Ectodermal cell (in vitro differentiated cells): ENCODE measurements around the gene CASP4.
"Not testable (repeated sequence)": the region's sequence is repeated elsewhere in the genome, so short reads cannot be mapped to it uniquely, and the experiment has no call there.

ENCODE experiments used
- H3K27ac ChIP-seq: 2 replicates; pipeline ENCODE4 v1.7.0; 2013; ENCODE audit warnings: mild to moderate bottlenecking, low read depth, low read length; ENCODE audit not compliant: insufficient read depth, poor library complexity, severe bottlenecking
- H3K27me3 ChIP-seq: 2 replicates; pipeline ENCODE4 v1.7.0; 2013; ENCODE audit warnings: mild to moderate bottlenecking, low read length; ENCODE audit not compliant: insufficient read depth, control insufficient read depth, poor library complexity, severe bottlenecking
- H3K36me3 ChIP-seq: one replicate; pipeline ENCODE4 v1.7.0; 2013; ENCODE audit warnings: low read length; ENCODE audit not compliant: control insufficient read depth, insufficient read depth
- H3K4me1 ChIP-seq: one replicate; pipeline ENCODE4 v1.7.0; 2013; ENCODE audit warnings: low read length; ENCODE audit not compliant: control insufficient read depth, insufficient read depth
- H3K4me3 ChIP-seq: 2 replicates; pipeline ENCODE4 v1.7.0; 2013; ENCODE audit warnings: low read depth, low read length, control low read depth; ENCODE audit not compliant: insufficient read depth
- H3K9me3 ChIP-seq: 2 replicates; pipeline ENCODE4 v1.7.0; 2013; ENCODE audit warnings: mild to moderate bottlenecking, low read length, moderate library complexity; ENCODE audit not compliant: control insufficient read depth
- WGBS, 2 experiments: methylation state at CpG; one replicate each; pipeline ENCODE4 v1.1.7; 2013; ENCODE audit warnings: missing lambda C conversion rate in 2 of 2; 5-methylcytosine and 5-hydroxymethylcytosine counted together

The CASP4 gene

GRCh38 chr11:104962852-104963251 lies 5.5 kb downstream of the CASP4 start:
- no peaks in the 10 kb centered on the region for H3K9me3 ChIP-seq
- no peak overlapping the region for H3K4me3 ChIP-seq
- no peaks in the 10 kb centered on the region for H3K4me1 ChIP-seq
- H3K27me3 ChIP-seq: no peaks in the 10 kb centered on the region
- WGBS, 2 experiments: 69 to 100% methylated on average over 2 of the region's 3 CpGs
- no peaks in the 10 kb centered on the region for H3K36me3 ChIP-seq
- H3K27ac ChIP-seq: no peak overlapping the region

GRCh38 chr11:104957280-104957679 lies 11.1 kb downstream of the CASP4 start:
- Histone ChIP-seq H3K27me3 (no peaks in the 10 kb centered on the region), H3K36me3 (no peaks in the 10 kb centered on the region), H3K9me3 (no peaks in the 10 kb centered on the region), H3K4me3 (no peak overlapping the region), H3K4me1 (no peaks in the 10 kb centered on the region), H3K27ac (no peak overlapping the region)
- WGBS, 2 experiments: 93 to 97% methylated on average over 3 of the region's 3 CpGs

GRCh38 chr11:104956528-104956927 lies 11.8 kb downstream of the CASP4 start:
- Histone ChIP-seq H3K4me3 (no peak overlapping the region), H3K4me1 (no peaks in the 10 kb centered on the region), H3K27me3 (no peaks in the 10 kb centered on the region), H3K9me3 (no peaks in the 10 kb centered on the region), H3K36me3 (no peaks in the 10 kb centered on the region), H3K27ac (no peak overlapping the region)

- Histone ChIP-seq H3K36me3 (no peaks in the 10 kb centered on the region), H3K4me1 (no peaks in the 10 kb centered on the region), H3K9me3 (no peaks in the 10 kb centered on the region), H3K27me3 (no peaks in the 10 kb centered on the region), H3K27ac (no peak overlapping the region), H3K4me3 (no peak overlapping the region)
- WGBS, 2 experiments: 47% methylated on average over 2 of the region's 2 CpGs
Measured at GRCh38 chr11:104946907-104947306, 21.5 kb downstream of the CASP4 start.

GRCh38 chr11:104944076-104944475 lies 24.3 kb downstream of the CASP4 start:
- H3K4me3 ChIP-seq: no peak overlapping the region
- H3K4me1 ChIP-seq: no peaks in the 10 kb centered on the region
- no peak overlapping the region for H3K27ac ChIP-seq
- no peaks in the 10 kb centered on the region for H3K9me3 ChIP-seq
- no peaks in the 10 kb centered on the region for H3K27me3 ChIP-seq
- H3K36me3 ChIP-seq: no peaks in the 10 kb centered on the region

- Histone ChIP-seq H3K27me3 (no peaks in the 10 kb centered on the region), H3K36me3 (no peaks in the 10 kb centered on the region), H3K4me3 (no peak overlapping the region), H3K4me1 (no peaks in the 10 kb centered on the region), H3K27ac (no peak overlapping the region), H3K9me3 (no peaks in the 10 kb centered on the region)
- 41% methylated on average over 2 of the region's 2 CpGs; no CpG with 5 or more reads in 1 of the 2 experiments for WGBS, 2 experiments
Measured at GRCh38 chr11:104943561-104943960, 24.8 kb downstream of the CASP4 start.

- H3K9me3 ChIP-seq: no peaks in the 10 kb centered on the region
- no peaks in the 10 kb centered on the region for H3K36me3 ChIP-seq
- no peaks in the 10 kb centered on the region for H3K27me3 ChIP-seq
- 95 to 100% methylated on average over 1 of the region's 1 CpG for WGBS, 2 experiments
- no peak overlapping the region for H3K4me3 ChIP-seq
- no peaks in the 10 kb centered on the region for H3K4me1 ChIP-seq
- no peak overlapping the region for H3K27ac ChIP-seq
Measured at GRCh38 chr11:104934594-104934993, 33.8 kb downstream of the CASP4 start.

GRCh38 chr11:104934073-104934472 lies 34.3 kb downstream of the CASP4 start:
- not testable (repeated sequence) for H3K27me3 ChIP-seq, H3K9me3 ChIP-seq, H3K4me1 ChIP-seq, H3K27ac ChIP-seq, H3K4me3 ChIP-seq, H3K36me3 ChIP-seq
- 78 to 90% methylated on average over 1 of the region's 3 CpGs for WGBS, 2 experiments

GRCh38 chr11:104928811-104929210 lies 39.6 kb downstream of the CASP4 start:
- Histone ChIP-seq H3K27ac (no peak overlapping the region), H3K4me1 (no peaks in the 10 kb centered on the region), H3K27me3 (no peaks in the 10 kb centered on the region), H3K9me3 (peaks cover 2% of the 10 kb centered on the region), H3K36me3 (no peaks in the 10 kb centered on the region), H3K4me3 (no peak overlapping the region)

- H3K27me3 ChIP-seq: no peaks in the 10 kb centered on the region
- H3K4me1 ChIP-seq: no peaks in the 10 kb centered on the region
- H3K27ac ChIP-seq: no peak overlapping the region
- WGBS, 2 experiments: 81 to 83% methylated on average over 9 of the region's 9 CpGs
- no peaks in the 10 kb centered on the region for H3K36me3 ChIP-seq
- peaks cover 2% of the 10 kb centered on the region for H3K9me3 ChIP-seq
- no peak overlapping the region for H3K4me3 ChIP-seq
Measured at GRCh38 chr11:104926771-104927611, 41.4 kb downstream of the CASP4 start.

- Histone ChIP-seq H3K27me3 (no peaks in the 10 kb centered on the region), H3K36me3 (no peaks in the 10 kb centered on the region), H3K27ac (no peak overlapping the region), H3K4me3 (no peak overlapping the region), H3K4me1 (no peaks in the 10 kb centered on the region), H3K9me3 (peaks cover 2% of the 10 kb centered on the region)
- 94 to 95% methylated on average over 6 of the region's 6 CpGs for whole genome bisulfite sequencing, 2 experiments
Measured at GRCh38 chr11:104925850-104926249, 42.5 kb downstream of the CASP4 start.
